ENCODE data around the gene SPACA6. TPM values are rescaled to one million over a fixed set of nuclear protein-coding genes. Genes with fewer than 3 reads are reported as not detected.

Gene SPACA6
- total and polyA plus RNA-seq, 9 donors, result 6.4 to 93.2 (median 45.2) TPM

- Histone ChIP-seq H3K36me3 (no peaks in the 10 kb centered on the region), H3K4me1 (ENCODE audit: insufficient read depth) (peaks cover 2% of the 10 kb centered on the region), H3K27ac (peak overlapping the region in 1 of 2 donors; percentile 30), H3K4me3 (no peak overlapping the region), H3K27me3 (no peaks in the 10 kb centered on the region), H3K9me3 (no peaks in the 10 kb centered on the region)
- DNase-seq, result peak; percentile 34 to 84 (median 74)
- TF ChIP-seq POLR2A (IDR thresholded peaks at IDR 0.05) (peak; percentile 38), EP300 (IDR thresholded peaks at IDR 0.05) (no peak)
- 13 to 17% (median 13%) methylated on average over 11 to 14 of the region's 14 CpGs for WGBS, 3 donors
- intact Hi-C loops (cut with DNase I), result no loop called here
These were observed 32.9 kb downstream of the SPACA6 start for GRCh38 chr19:51726049-51726448.

GRCh38 chr19:51727349-51727880 lies 34.3 kb downstream of the SPACA6 start:
- Histone ChIP-seq H3K36me3 (no peaks in the 10 kb centered on the region), H3K27me3 (no peaks in the 10 kb centered on the region)
- WGBS, 3 donors, result 76 to 85% (median 81%) methylated on average over 7 of the region's 7 CpGs

GRCh38 chr19:51729781-51730180 lies 36.7 kb downstream of the SPACA6 start:
- TF ChIP-seq EP300 (IDR thresholded peaks at IDR 0.05), result no peak
- no peak for TF ChIP-seq CTCF (IDR thresholded peaks at IDR 0.05)
- no peak for TF ChIP-seq POLR2A (IDR thresholded peaks at IDR 0.05)
- no peak for DNase-seq
- Histone ChIP-seq H3K4me1 (ENCODE audit: insufficient read depth) (no peaks in the 10 kb centered on the region), H3K36me3 (no peaks in the 10 kb centered on the region), H3K9me3 (no peaks in the 10 kb centered on the region), H3K27ac (no peak overlapping the region), H3K27me3 (no peaks in the 10 kb centered on the region), H3K4me3 (no peak overlapping the region)
- intact Hi-C loops (cut with DNase I), result no loop called here
- 3 to 16% (median 9%) methylated on average over 2 of the region's 2 CpGs for WGBS, 3 donors

More at GRCh38 chr19:51727349-51727880, 34.3 kb downstream of the SPACA6 start:
- Histone ChIP-seq H3K9me3 (no peaks in the 10 kb centered on the region), H3K4me1 (ENCODE audit: insufficient read depth) (peaks cover 2% of the 10 kb centered on the region), H3K27ac (no peak overlapping the region), H3K4me3 (no peak overlapping the region)
- DNase-seq, result no peak
- TF ChIP-seq EP300 (IDR thresholded peaks at IDR 0.05), result no peak
- TF ChIP-seq POLR2A (IDR thresholded peaks at IDR 0.05), result no peak
- no peak for TF ChIP-seq CTCF (IDR thresholded peaks at IDR 0.05)
- intact Hi-C loops (cut with DNase I), result no loop called here

GRCh38 chr19:51733742-51734522 lies 40.8 kb downstream of the SPACA6 start:
- no peaks in the 10 kb centered on the region for H3K9me3 ChIP-seq
- no peak overlapping the region for H3K4me3 ChIP-seq
- no peaks in the 10 kb centered on the region for H3K4me1 ChIP-seq (ENCODE audit: insufficient read depth)
- no peak overlapping the region for H3K27ac ChIP-seq
- no peak for DNase-seq
- intact Hi-C loops (cut with DNase I), result no loop called here
- no peaks in the 10 kb centered on the region for H3K36me3 ChIP-seq
- no peaks in the 10 kb centered on the region for H3K27me3 ChIP-seq
- no peak for TF ChIP-seq EP300 (IDR thresholded peaks at IDR 0.05)
- 24 to 33% (median 33%) methylated on average over 7 of the region's 7 CpGs for WGBS, 3 donors

- no peaks in the 10 kb centered on the region for H3K36me3 ChIP-seq
- H3K27ac ChIP-seq, result no peak overlapping the region
- TF ChIP-seq CTCF (IDR thresholded peaks at IDR 0.05), result no peak
- no peak for TF ChIP-seq EP300 (IDR thresholded peaks at IDR 0.05)
- TF ChIP-seq POLR2A (IDR thresholded peaks at IDR 0.05), result no peak
- no peaks in the 10 kb centered on the region for H3K9me3 ChIP-seq
- H3K4me1 ChIP-seq (ENCODE audit: insufficient read depth), result no peaks in the 10 kb centered on the region
- no peak overlapping the region for H3K4me3 ChIP-seq
- DNase-seq, result no peak
- WGBS, 3 donors, result 72 to 78% (median 76%) methylated on average over 10 of the region's 10 CpGs
- intact Hi-C loops (cut with DNase I), result no loop called here
- no peaks in the 10 kb centered on the region for H3K27me3 ChIP-seq
These were observed 42.8 kb downstream of the SPACA6 start for GRCh38 chr19:51735759-51736449.

All from ovary (tissue), 9 donors.